Sigmoid colon (tissue), 4 donors: ENCODE measurements around the gene KATNAL2.

ENCODE experiments used
- CTCF ChIP-seq, 4 experiments: fragments of 450-650 bp in 3 of 4; fragments of 200-600 bp in 1 of 4; IDR thresholded peaks; one replicate each; pipeline ENCODE4 v1.5.1; 2016 to 2019; ENCODE audit warnings: antibody characterized with exemption in 4 of 4, mild to moderate bottlenecking in 3 of 4, moderate library complexity in 2 of 4
- EP300 ChIP-seq, 4 donors: sonication (generic); formaldehyde crosslinking; IDR thresholded peaks; one replicate each; pipeline ENCODE4 v1.6.1; 2017; ENCODE audit warnings: antibody characterized with exemption in 4 of 4
- POLR2AphosphoS5 ChIP-seq, 4 donors: sonication (generic); formaldehyde crosslinking; IDR thresholded peaks; one replicate each; pipeline ENCODE4 v1.6.1; 2017; ENCODE audit warnings: antibody characterized with exemption in 4 of 4

GRCh38 chr18:46893360-46893759 lies 24.0 kb upstream of the KATNAL2 start:
- TF ChIP-seq POLR2AphosphoS5 (IDR thresholded peaks at IDR 0.05) (no peak), EP300 (IDR thresholded peaks at IDR 0.05) (no peak), CTCF (IDR thresholded peaks at IDR 0.05) (no peak)
